ENCODE measurements around the gene SH3TC2.

- TF ChIP-seq SUZ12 (IDR thresholded peaks at IDR 0.05) (no peak), SP1 (IDR thresholded peaks at IDR 0.05) (no peak), BHLHE40 (IDR thresholded peaks at IDR 0.05; ENCODE audit: borderline replicate concordance) (no peak), FOXM1 (IDR thresholded peaks at IDR 0.05; ENCODE audit: borderline replicate concordance) (no peak), TARDBP (IDR thresholded peaks at IDR 0.05) (no peak), ARNT (IDR thresholded peaks at IDR 0.05) (no peak), PKNOX1 (IDR thresholded peaks at IDR 0.05) (no peak), FOXA1 (IDR thresholded peaks at IDR 0.05) (no peak), CTBP1 (IDR thresholded peaks at IDR 0.05; ENCODE audit: borderline replicate concordance) (no peak), FOXK2 (IDR thresholded peaks at IDR 0.05) (no peak), L3MBTL2 (conservative IDR thresholded peaks at IDR 0.05) (no peak), ZNF384 (IDR thresholded peaks at IDR 0.05) (no peak), ELF4 (IDR thresholded peaks at IDR 0.05) (no peak)
Measured at GRCh38 chr5:149015126-149015525, 47.7 kb downstream of the SH3TC2 start.

All from HEK293T (cell line).